Cortex of kidney (tissue), 1 donor: Measurements from ENCODE around the gene NUDT3.
"Not testable (repeated sequence)": the region's sequence is repeated elsewhere in the genome, so short reads cannot be mapped to it uniquely, and the experiment has no call there.

Source experiments
- DNase-seq: peaks from one replicate; lab custom pipeline; 2025; lab: John Stamatoyannopoulos, UW

Gene NUDT3

DNA sequence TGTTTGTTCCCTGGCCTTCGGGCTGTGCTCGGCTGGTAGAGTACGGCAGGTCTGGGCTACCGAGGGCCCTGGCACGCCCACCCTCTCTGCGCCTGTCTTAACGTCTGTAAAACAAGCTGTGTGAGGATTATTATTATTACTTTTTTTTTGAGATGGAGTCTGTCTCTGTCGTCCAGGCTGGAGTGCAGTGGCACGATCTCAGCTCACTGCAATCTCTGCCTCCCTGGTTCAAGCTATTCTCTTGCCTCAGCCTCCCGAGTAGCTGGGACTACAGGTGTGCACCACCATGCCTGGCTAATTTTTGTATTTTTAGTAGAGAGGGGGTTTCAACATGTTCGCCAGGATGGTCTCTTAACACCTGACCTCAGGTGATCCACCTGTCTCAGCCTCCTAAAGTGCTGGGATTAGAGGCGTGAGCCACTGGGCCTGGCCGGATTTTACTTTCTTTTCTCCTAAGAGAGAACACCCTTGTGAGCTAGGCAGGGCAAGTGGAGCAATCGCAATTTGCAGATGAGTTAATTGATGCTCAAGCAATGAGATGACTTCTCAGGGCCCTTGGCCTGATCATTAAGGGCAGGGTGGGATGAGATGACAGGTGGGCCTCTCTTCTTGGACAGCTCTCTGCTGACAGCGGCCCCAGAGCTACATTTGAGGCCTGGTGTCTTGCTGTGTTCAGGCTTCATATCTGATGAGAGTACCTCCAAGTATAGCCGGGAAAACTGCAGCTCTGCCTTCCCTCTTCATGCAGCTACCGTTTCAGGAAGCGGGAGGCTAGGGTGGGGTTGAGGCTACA lies 142.8 kb downstream of the NUDT3 start:
- no peak for DNase-seq

DNA sequence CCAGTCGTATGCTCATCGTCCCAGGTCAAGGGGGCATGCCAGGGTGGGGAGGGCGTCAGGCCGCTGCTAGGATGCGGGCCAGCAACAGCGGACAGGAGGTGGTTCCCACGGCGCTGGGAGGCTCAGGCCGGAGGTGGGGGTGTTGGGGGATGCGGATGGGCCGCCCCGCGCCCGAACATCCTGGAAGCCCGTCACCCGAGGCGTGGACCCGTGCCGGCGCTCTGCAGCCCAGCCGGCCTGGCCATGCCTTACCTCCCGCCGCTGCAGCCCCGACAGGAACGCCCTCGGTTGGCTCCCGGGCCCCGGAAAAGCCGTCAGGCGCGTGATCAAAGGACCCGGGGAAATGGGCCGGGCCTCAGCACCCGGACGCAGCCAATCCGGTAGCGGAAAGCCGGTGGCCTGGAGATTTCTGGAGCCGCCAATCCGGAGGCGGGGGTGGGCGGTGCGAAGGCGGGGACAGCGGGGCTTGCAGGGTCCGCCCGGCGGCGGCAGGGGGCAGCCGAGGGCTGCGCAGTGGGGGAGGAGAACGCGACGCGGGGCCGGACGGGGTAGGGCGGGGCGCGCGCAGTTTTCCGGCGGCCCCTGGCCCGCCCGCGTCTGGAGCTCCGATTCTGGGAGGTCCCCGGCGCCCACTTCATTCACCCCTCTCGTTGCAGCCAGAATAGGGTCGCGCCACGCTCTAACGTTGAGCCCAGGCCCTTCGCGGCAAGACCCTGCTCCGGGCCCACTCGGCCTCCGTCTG lies 143.6 kb downstream of the NUDT3 start, which contains the start of gene SMIM29:
TSS of gene SMIM29 (minus strand) at position 280 of the 742 bp plus-strand sequence. CDS start 1,215 bp downstream, outside the sequence.
- DNase-seq = peak; percentile 89

DNA sequence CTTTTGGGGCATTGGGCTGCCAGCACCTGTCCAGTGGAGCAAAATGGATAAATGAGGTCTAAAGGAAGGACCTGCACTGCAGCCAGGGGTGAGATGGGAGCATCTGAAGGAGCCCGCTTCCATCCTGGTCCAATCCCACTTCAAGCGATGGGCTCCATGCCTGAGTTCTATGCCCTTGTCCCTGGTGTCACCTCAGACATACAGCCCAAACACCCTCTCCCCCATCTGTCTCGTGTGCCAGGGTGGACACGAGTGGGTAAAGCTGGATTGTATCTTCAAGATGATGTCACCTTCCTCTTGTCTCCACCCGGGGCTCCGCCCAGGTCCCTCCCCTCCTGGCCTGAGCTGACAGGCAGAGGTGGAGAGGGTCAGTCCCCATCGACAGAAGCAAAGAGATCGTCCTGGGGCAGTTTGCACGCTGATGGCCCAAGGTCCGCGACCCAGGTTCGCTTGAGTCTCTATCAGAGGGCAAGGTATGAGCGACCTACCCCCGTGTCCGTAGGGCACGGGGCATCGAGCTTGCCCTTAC lies 144.2 kb downstream of the NUDT3 start:
- DNase-seq = no peak

DNA sequence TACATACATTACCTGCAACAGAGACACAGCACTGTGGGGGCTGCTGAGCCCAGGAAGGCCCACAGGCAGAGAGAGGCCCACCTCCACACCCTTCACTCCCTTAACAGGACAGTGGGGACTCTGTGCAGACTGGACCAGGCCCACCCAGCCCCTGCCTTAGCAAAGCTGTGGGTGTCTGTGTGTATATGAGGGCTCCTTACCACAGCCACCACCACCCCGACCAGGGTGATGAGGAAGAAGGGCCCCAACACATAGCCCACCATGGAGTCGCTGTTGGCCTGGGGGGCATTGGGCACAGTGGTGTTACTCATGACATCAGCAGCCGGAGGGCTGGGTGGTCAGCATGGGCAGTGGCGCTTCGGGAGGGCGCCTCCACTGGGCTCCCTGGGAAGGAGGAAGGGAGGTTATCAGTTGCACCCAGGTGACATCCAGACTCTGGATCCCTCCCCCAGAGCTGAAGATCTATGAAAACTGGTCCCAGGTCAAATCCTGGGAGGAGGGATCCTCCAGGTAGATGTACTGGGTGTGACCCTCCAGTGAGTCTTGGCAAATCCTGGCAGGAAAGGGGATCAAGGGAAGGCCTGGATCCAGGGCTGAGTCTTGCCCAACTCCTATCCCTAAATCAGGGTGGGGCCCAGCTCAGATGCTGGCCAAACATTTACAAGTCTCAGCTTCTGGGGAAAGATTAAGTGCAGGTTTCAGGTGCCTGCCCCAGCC lies 144.8 kb downstream of the NUDT3 start:
- DNase-seq = no peak

- DNase-seq = no peak
These were observed 145.7 kb downstream of the NUDT3 start for GRCh38 chr6:34246563-34247391.

GRCh38 chr6:34246249-34246562 lies 146.3 kb downstream of the NUDT3 start:
- no peak for DNase-seq

- not testable (repeated sequence) for DNase-seq
These were observed 146.7 kb downstream of the NUDT3 start for GRCh38 chr6:34245761-34246140.

DNA sequence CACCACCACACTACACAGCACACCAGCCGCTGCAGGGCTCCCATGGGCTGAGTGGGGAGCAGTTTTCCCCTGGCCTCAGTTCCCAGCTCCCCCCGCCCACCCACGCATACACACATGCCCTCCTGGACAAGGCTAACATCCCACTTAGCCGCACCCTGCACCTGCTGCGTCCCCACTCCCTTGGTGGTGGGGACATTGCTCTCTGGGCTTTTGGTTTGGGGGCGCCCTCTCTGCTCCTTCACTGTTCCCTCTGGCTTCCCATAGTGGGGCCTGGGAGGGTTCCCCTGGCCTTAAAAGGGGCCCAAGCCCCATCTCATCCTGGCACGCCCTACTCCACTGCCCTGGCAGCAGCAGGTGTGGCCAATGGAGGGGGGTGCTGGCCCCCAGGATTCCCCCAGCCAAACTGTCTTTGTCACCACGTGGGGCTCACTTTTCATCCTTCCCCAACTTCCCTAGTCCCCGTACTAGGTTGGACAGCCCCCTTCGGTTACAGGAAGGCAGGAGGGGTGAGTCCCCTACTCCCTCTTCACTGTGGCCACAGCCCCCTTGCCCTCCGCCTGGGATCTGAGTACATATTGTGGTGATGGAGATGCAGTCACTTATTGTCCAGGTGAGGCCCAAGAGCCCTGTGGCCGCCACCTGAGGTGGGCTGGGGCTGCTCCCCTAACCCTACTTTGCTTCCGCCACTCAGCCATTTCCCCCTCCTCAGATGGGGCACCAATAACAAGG lies 147.3 kb downstream of the NUDT3 start:
- DNase-seq = not testable (repeated sequence)

GRCh38 chr6:34243901-34244884 lies 148.3 kb downstream of the NUDT3 start:
- no peak for DNase-seq

DNA sequence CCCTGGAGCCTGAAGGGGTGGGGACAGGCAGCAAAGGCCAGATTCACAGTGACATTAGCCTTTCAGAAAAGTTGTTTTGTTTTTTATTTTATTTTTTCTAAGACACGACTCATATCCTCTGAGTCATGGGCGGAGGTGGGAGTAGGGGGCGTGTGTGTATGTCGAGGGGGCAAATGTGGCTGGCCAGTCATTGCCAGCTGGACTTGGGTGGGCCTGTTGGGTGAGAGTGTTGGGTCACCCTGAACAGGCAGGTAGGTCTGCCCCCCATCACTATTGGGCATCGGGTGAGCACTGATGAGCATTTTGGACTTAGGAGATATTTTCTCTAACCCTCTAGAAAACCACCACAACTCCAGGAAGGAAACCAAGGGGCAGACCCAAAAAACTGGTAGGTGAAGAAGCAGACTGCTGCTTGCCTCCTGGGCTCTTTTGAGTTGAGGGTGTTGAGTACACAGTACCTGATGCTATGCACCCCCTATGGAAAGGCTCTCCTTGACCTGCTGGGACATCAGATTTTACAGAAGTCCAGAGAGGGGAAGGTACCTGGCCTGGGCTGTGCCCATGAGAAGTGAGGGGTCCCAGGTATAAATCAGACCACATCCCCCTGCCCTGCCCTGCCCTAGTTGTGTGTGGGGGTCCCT lies 149.2 kb downstream of the NUDT3 start:
- no peak for DNase-seq

GRCh38 chr6:34242252-34243130 lies 150.0 kb downstream of the NUDT3 start:
- no peak for DNase-seq

- DNase-seq = no peak
These were observed 150.9 kb downstream of the NUDT3 start for GRCh38 chr6:34241351-34242215.

DNA sequence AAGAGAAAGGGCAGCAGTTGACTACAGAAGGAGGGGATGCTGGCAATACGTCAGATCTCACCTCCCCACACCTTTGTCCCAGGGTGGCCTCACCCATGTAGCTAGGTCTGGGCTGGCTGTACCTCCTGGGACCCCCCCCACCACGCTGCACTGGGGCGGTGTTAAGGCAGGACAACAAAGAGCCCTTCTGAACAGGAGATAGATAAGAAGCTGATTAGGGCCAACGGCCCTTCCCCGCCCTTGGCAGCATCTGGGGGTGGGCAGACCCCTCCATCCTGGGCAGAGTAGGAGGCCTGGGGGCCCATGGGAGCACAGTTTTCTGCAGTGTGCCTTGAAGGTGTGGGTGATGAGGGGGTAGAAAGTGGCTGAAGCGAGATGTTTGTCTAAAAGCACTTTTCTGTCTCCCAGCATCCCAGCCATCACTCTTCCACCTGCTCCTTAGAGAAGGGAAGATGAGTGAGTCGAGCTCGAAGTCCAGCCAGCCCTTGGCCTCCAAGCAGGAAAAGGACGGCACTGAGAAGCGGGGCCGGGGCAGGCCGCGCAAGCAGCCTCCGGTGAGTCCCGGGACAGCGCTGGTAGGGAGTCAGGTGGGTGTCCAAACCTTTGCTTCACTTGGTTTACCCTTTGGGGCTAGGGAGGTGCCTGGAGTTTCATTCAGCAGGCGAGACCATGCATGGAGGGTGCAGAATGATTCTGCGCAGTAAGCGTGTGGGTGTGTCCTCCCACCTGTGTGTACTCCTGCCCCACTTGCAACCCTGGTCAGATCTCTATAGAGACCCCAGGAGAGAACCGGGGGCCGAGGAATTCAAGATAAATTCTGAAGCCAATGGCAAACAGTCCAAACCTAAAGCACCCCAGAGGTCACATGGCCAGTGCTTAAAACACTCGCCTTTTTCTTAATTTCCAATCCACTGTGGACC lies 151.9 kb downstream of the NUDT3 start:
- no peak for DNase-seq

DNA sequence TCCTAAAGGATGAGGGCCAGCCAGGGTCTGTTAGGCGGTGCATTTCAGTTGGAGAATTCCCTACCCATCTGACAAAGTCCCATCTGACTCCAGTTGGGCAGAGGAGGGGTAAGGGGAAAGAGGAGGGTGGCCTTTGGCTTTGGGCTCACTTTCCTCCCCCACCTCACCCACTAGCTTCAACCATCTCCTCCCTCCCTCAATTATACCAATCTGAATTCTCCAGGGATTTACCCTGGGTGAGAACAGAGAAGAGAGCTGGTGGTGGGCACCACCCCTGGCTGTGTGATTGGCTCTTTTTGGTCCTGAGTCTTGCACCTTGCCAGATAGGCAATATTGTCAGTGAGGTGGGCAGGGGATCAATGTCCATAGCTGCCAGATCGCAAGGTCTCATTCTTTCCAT lies 152.6 kb downstream of the NUDT3 start:
- no peak for DNase-seq

GRCh38 chr6:34239500-34239825 lies 153.0 kb downstream of the NUDT3 start:
- DNase-seq = no peak
